CD1c-positive myeloid dendritic cell (primary cell): Measurements from ENCODE around the gene HOXA13.

ENCODE experiments used
- DNase-seq: peaks from one replicate; pipeline ENCODE4 v3.0.0-alpha.2; 2016; ENCODE audit errors: extremely low spot score

Gene HOXA13

DNA sequence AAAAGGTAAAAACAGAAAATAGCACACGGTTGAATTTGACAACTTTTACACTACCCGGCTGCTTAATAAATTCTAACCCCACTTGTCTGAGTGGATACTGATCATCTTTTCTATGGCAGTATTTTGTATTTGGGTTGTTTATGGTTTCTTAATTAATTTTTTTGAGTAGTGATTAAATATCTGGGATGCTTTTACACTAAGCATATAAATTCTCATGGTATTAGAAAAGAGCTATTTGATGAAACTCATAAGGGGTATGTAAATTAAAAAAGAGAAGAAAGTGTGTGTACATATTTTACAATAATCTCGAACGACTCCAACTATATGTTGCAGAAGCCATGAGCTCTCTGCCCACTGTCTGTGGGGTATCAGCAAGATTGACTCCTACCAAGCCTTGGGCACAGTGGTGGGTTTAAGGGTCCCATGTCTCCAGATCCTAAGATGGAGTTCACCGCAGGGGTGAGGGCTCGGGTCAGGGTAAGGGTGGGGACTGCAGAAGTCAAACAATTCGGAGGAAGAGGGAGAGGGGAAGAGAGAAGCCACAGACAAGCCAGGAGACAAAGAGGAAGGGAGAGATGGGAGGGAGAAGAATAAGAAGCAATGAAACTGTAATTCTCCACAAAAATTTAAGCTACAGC, 7.6 kb upstream of the HOXA13 start:
- DNase-seq, result no peak

DNA sequence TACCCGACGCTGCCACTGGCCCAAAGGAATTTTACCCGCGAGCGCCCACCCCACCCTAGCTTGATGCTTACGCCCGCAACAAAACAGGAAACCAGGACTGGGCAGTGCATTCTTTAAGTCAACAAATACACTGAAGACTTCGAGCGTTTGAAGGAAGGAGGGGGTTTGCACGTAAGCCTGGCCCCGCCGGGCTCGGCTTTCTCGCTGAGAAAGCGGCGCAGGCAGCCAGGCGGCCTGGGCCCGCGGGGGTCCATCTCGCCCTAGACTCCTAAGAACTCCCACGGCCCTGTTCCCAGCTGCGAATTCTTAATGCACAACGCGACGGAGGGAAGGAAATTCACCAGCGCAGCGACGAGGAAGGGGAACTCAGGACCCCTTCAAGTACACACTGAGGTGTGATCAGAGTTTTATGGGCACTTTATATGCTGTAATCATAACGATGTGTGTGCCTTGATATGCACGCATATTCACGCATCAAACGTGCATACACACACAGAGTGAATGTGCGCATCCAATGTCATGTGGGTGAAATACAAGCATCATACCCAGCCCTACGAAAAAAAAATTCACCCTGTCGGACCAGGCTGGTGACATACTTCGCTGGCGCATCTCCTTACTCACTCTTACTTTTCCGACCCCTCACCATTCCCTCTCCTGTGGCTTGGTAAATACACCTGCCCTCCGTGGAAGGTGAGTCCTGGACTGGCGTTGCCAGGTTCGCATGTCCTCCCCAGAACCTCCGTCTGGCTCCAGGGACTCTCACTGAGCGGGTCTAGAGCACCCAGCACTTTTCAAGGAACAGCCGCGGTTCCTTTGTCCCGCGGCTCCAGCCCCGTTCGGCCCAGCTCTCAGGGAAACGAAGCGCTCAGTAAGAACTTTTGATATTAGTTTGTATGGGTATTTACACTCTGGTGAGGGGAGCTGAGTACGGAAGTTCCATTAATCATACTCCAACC, 5.7 kb upstream of the HOXA13 start:
- peak; percentile 34 for DNase-seq

DNA sequence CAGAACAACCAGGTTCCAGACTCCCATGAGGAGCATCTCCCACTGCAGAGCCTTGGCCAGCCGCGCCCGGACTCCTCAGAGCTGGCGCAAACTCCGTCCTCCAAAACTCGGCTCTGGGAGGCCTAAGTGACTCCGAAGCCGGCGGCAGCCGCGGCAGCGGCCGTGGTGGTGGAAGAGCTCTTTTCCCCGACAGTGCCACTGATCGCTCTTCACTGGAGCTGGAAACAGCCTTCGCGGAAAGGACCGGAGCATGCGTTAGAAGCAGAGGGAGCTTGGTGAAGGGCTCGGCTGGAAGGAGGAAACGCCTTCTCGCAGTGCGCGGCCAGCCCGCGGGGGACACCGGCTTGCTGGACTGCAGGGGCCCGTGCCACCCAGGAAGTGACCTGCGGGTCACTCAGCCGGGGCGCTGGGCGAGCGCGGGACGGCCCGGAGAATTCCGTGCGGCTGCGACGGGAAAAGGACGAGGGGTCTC, 5.0 kb upstream of the HOXA13 start:
- DNase-seq, result no peak

DNA sequence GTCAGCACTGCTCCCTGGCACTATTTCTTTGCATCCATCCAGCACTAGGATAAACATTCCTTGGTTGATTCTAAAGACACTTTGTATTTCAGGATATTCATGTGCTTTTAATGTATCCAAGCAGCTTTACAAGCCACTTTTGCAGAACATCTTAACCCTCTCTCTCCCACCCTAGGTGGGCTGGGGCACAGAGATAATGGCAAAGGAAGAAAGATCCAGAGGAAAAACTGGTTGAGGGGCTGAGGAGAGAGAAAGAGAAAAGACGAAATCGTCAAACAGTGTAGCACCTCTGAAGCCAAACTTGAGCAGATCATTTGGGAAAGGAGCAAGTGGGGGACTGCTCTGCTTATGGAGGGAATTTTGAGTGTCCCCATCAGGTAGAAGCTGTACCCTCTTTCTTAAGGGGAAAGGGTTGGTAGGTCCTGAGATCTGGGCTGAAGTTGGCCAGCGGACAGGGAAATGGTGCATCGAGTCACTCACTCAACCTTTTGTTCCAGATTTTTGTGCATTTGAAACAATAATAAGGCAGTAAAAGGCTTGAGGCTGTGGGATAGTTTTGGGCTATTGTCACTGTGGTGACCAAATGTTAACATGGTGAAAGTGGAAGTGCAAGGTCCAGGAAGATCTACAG, 4.2 kb upstream of the HOXA13 start:
- DNase-seq, result no peak

DNA sequence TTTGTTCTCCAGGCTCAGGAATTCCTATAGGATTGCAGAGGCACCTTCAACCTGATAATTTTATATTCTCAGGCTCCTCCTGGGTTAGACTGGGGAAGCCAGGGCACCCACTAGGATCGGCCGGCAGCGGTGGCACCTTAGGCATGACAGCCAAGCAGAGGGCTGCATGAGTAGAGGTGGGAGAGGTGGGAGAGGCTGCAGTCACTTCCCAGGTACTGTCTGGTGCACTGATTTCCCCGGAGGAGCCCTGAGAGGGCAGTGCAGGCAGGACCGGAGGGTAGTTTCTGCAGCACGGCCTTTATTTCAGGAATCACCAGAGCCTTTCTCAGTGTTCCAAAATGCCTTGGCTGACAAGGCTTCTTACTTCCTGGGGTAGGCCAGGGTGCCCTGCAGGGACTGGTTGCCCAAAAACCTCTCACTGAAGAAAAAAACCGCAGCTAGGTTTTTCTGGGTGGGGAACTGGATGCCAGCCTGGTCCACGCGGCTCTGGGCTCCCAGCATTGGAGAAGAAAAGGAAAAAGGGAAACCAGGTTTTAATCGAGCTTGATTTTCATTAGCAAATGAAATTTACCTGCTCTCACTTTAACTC, 3.6 kb upstream of the HOXA13 start:
- no peak for DNase-seq

DNA sequence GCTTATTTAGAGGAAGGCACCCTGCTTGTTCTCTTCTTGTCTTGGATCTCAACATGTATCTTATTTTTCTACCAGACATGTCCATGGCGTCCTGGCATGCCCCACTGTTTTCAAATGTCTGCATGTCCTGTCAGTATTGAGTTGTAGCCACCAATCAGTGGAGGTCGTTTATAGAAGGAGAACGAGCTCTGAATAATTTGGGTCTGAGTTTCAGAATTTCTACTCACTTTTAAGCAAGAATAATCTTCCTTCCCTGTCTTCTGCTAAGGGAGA, 2.9 kb upstream of the HOXA13 start:
- DNase-seq, result no peak

DNA sequence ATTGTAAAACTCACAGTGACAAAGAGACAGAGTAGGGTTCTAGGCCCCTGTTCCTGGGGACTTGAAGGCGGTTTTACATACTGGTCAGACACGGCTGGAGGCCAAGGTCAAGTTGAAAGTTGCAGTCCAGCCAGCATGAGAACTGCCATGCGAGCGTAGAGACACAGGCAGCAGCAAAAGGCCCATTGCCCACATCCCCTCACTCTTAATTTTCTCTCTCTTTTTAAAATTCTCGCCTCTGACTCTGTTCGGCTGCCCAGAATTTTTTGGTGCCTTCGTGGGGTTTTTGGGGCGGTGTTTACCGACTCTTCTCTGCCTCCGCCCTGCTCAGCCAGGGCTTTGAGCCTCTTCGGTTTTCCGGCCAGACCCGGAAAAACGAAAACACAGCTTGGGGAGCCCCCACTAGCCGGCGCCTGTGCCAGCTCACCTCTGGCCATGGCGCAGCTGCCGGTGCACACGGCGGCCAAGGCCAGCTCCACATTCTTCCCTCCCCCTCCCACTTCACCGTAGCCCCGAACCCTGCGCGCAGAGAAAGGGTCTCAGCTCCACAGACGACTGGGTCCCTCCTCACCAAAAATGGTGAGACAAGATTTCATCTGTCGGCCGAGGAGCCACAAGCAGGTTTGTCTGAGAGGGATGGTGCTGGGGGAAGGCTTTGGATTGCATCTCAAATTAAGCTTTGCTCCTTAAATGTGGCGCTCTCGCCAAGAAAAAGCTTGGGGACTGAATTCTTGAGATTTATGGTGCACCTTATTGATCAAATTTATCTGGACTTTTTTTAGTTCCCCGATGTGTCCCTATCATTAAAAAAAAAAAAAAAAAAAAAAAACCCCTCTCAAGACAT, 2.3 kb upstream of the HOXA13 start:
- DNase-seq, result no peak

DNA sequence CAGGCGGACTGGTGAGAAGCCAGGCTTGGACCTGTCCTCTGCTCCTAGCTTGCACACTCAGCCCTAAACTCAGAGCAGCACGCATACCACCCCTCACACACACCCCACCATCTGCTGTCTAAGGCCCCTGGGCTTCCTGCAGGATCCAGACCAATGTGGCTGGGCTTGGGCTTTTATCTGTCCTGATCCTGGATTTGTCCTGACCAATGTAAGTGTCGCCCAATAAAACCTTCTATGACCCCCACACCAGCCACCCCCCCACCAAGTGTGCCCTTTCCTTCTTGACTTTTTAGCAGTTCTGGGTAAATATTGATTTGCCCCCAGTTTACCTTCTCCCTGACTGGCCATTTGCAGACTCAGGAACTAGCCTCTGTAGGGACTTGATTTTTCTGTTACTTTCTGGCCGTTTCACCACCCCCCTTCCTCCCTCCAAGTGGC, 1.7 kb upstream of the HOXA13 start:
- DNase-seq, result no peak

DNA sequence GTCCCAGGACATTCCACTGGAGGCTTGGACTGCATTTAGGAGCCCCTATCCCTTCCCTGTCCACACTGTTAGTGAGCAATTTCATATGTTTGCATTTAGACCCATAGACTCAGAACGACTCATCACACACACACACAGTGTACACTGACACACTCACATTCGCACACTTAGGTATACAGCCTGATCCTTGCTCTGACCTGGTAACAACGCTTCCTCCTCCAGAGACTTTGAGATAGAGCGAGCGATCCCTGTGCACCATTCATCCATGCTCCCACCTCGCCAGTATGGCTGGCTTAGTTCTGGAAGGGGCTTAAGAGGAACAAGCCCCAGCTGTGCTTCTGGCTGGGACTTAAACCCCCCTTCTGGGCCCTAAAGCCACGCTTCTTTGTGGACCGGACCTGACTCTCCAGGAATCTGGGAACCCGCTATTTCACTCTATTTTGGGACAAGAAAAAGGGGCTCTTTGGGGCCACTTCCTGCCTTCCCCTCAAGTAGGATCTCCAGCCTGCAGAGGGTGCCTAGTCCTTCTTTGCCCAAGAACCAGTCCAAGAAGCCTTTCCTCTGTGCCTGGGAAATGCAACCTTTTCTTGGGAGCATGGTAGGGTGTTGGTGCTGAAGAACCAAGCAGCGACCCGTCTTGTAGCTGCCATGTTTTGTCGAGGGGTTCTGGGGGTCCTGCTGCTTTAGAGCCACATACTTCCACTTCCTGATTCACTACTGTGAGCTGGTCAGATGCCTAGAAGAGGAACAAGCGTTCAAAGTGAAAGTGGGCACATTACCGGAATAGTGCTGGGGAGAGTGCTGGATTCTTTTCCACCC, 1.1 kb upstream of the HOXA13 start:
- DNase-seq, result peak; percentile 69

DNA sequence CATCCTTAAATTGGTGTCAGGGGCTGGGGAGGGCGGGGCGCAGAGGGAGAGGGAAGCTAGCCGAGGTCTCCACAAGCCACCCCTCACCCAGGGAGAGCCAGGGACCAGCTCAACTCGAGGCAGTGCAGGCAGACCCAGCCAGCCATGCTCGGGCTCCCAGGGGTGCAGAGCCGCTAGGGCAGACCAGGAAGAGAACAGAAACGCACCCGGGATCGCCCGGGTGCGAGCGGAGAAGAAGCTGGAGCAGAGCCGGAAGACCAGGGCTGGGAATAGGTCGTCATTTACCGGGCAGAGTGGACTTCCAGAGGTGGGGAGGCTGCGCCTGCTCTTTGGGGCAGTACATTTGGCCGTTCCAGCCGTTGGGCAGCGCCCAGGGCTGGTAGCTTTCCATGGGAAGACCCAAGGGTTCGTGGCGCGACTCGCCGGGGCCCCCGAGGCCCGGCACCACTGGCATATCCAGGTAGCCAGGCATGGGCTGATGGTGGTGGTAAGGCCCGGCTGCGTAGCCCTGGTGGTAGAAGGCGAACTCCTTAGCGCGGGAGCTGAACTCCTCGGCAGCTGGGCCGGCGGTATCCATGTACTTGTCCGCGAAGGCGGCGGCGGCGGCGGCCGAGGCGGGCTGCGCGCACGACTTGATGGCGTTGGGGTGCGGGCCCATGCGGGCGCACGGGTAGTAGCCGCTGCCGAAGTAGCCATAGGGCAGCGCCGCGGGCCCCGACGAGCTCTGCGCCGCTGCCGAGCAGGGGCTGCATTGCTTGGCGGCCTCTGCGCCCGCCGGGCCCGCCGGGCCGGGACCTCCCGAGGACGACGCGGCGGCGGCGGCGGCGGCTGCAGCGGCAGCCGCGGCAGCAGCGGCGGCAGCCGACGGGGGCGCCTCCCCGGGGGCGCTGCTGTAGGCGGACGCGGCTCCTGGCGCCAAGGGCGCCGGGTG, 755 bp downstream of the HOXA13 start:
- no peak for DNase-seq

DNA sequence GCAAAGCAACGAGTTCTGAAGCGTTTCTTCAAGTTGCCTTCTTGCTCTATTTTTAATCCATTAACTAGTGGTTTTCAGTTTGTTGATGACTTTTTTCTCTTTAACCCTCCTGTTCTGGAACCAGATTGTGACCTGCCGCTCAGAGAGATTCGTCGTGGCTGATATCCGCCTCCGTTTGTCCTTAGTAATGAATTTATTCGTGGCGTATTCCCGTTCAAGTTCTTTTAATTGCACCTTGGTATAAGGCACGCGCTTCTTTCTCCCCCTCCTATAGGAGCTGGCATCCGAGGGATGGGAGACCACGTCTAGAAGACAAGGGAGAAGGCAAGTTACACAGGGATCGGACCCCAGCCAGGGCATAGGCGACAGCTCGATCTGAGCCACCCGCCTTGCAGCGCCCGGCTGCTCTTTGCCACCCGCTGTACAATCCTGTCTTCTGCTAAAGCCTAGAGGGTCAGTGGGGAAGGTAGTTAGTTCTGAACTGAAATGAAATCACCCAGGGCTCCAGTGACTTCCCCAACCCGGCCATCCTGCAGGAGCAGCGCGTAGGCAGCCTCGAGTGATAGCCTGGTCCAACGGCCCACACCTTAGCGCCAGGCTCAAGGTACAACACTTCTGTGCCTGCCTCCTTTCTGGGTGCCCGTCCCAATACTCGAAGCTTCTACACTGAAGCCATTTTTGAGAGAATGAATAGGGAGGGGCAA, 1.6 kb downstream of the HOXA13 start:
- DNase-seq, result no peak

DNA sequence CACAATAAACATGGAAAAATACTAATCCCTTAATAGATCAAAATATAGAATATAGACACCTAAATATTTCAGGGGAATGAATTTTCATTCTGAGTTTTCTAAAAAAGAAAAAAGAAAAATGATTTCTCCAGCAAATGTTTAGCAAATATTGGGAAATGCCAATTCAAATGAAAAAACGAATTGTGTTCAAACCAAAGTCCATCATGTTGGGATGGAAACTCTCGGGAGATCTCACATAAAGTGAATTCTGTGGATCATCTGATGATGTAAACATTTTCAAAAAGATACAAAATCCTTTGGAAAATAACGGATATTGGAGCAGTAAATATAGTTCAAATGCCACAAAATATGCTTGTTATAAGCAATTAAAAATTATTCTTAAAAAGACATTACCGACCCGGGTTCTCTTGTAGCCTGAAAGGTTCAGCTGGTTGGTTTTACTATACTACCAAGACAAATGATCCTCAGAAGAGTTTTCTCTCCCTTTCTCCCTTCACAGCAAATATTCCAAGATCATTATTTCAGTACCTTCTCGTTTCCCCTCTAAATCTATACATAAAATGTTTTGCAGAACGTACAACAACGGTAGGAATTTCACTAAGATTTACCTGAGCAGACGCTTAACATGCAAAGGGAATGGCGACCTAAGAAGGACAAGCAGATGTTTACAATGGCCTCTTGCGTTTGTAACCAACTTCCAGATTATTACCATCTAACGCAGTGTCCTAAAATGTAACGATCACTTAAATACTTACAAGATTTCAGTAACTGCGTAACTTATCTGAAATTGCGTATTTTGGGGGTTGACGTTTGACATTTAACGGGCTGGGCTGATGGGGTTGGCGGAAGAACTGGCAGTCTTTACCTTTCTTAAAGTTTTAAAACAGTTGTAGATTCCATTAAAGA, 2.5 kb downstream of the HOXA13 start:
- no peak for DNase-seq

DNA sequence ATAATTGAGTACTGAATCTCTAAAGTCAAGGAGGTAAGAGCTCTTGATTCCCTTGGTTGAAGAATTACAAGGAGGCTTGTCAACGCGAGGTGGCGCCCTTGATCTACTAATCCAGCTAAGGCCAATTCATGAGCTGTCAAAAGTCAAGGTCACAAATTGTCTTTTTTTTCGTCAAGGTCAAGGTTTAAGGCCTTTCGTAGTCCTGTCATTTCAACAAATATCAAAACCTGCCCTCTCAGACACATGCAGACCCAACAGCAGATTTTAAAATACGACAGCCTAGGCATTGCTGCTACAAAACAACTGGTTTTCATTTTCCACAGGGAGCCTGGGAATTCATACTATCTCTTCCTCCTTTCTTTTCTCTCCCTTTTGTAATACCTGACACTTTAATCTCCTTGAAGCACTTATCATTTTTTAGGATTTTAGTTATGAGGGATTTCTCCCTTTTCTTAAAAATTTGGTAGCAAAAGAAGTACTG, 3.6 kb downstream of the HOXA13 start:
- DNase-seq, result peak; percentile 85

DNA sequence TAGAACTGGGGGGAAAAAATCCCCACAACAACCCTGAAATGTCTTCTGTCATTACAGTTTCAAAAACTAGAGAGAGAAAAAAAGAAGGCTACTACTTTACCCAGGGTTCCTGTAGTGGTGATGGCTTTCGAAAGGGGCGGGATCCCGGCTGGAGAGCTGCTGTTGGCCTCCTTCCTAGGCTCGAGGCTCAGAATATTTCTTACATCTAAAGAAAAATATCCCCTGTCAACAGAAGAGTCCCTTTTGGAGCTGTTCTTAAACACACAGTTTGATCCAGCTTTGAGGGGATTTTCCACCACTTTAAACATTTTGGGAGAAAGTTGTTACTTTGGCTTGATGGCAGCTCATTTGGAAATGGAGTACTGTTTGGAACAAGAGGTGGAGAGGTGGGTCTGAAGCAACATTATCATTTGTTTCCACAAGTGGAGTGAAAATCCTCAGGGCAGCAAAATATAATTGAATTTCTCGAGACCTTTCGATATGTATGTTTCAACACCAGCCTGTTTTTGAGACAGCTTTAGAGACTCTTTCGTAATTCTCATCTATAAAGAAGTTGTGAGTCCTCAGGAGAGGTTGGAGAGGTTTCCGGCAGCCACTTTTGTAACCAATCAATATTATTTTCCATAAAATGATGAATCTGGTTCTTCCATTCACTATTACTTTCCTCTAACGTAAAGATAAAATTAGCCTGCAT, 5.1 kb downstream of the HOXA13 start:
- DNase-seq, result no peak

DNA sequence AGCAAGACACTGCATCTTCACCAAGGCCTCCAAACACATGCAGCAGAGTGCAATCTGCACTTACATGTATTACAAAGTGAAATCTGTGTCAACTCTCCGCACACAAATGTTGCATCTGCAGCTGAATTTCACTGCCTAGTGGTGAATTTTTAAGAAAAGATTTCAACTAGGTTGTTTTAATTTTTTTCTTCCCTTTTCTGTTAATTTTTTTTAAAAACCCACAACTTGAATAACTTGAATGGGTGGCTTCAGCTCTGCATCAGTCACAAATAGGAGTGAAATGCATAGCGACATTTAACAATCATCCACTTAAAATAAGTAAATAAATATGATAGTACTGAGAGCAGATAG, 5.9 kb downstream of the HOXA13 start:
- no peak for DNase-seq

DNA sequence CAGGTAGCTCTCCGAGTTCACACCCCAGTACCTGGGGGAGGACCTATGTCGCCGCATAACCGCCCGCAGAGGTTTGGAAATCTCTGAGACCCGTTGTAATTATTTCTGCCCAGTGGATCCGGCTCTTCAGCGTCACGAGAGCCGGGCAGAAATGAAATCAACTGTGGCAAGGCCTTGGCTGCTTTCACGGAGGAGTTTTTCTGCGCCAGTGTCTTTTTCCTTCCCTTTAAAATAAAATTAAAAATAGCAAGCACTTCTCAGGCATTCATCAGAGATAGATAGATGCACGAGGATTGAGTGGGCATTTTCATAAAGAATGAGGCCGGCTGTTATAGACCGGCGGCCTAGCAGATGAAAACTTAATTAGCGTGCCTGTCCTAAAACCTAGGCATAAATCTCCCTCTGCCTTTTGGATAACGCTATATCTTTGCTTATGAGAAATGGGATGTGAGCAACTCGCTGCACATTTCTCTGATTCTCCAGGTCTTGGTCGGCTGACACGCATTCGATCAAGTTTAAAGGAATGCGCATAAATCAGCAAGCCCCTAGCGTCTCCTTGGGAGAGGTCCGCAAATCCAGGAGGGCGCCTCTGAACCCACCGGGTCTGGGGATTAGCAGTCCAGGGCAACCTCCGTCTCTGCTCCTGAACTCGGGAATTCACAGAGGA, 6.4 kb downstream of the HOXA13 start:
- DNase-seq, result no peak
